Omental fat pad (tissue), 4 donors: ENCODE results near the gene ZNF318. TPM values are rescaled to one million over a fixed set of nuclear protein-coding genes. Genes with fewer than 3 reads are reported as not detected.
"Not testable (repeated sequence)": the region's sequence is repeated elsewhere in the genome, so short reads cannot be mapped to it uniquely, and the experiment has no call there.

ENCODE experiments used
- ATAC-seq: fragments of 150-250 bp; one replicate; pipeline ENCODE4 v1.9.1; 2016; ENCODE audit warnings: mild to moderate bottlenecking, moderate library complexity; ENCODE audit not compliant: low FRiP score
- DNase-seq: peaks from one replicate; pipeline ENCODE4 v3.0.0-alpha.2; 2019; ENCODE audit warnings: low spot score
- total RNA-seq, 4 donors: library from RNA; depleted of rRNA; stranded (reverse); fragments of >200 nt; gene quantifications; one replicate each; pipeline ENCODE4 v1.1.0, GENCODE V29; 2016
- TF ChIP-seq, protein P1 (sequence below), 3 donors: fragments of 450-650 bp; IDR thresholded peaks; one replicate each; pipeline ENCODE4 v1.5.1; 2016 to 2017; ENCODE audit warnings: antibody characterized with exemption in 3 of 3, mild to moderate bottlenecking in 3 of 3, moderate library complexity in 2 of 3

The ZNF318 gene
- total RNA-seq, 4 donors from 2014 or later: 9.2 to 15.8 (median 12.7) TPM

DNA sequence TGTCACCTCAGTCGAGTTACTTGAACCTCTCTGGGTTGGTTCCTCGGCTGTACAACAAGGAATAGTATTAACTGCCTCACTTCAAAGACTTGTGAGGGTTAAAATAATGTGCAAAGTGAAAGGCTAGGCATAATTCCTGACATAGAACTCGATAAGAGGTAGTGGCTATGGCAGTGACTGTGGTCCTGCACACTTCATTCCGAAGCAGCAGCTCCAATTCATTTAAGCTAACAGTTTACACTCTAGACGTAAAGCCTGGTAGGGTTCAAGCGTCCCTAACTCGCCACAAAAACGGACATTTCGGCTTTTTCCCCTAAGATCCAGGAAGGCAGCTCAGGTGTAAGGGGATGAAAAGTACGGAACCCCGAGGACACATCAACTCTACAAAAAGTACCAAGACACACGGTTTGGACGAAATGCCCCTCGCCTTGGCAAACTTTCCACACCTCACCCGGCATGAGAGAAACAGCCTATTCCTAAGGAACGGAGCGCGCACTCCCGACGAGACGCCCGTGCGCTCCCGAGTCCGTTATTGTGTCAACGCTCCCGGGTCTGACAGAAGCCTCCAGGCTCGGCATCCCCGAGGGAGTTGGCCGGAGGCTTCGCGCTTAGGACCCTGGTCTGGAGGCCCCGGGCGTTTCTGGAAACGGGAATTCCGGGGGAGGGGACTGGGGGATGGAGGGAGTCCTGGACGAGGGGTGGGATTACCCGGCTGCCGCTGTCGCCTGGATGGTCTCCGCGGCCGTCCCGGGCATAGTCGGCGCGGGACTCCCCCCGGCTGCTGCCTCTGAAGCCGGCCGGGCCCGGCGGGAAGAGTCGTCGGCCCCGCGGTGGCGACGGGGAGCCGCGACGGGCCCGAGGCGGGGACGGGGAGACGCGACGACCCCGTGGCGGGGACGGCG lies 937 bp downstream of the ZNF318 start:
- DNase-seq (no peak), ATAC-seq (peak; percentile 43)
- TF ChIP-seq, protein P1, sequence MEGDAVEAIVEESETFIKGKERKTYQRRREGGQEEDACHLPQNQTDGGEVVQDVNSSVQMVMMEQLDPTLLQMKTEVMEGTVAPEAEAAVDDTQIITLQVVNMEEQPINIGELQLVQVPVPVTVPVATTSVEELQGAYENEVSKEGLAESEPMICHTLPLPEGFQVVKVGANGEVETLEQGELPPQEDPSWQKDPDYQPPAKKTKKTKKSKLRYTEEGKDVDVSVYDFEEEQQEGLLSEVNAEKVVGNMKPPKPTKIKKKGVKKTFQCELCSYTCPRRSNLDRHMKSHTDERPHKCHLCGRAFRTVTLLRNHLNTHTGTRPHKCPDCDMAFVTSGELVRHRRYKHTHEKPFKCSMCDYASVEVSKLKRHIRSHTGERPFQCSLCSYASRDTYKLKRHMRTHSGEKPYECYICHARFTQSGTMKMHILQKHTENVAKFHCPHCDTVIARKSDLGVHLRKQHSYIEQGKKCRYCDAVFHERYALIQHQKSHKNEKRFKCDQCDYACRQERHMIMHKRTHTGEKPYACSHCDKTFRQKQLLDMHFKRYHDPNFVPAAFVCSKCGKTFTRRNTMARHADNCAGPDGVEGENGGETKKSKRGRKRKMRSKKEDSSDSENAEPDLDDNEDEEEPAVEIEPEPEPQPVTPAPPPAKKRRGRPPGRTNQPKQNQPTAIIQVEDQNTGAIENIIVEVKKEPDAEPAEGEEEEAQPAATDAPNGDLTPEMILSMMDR (IDR thresholded peaks at IDR 0.05): no peak

DNA sequence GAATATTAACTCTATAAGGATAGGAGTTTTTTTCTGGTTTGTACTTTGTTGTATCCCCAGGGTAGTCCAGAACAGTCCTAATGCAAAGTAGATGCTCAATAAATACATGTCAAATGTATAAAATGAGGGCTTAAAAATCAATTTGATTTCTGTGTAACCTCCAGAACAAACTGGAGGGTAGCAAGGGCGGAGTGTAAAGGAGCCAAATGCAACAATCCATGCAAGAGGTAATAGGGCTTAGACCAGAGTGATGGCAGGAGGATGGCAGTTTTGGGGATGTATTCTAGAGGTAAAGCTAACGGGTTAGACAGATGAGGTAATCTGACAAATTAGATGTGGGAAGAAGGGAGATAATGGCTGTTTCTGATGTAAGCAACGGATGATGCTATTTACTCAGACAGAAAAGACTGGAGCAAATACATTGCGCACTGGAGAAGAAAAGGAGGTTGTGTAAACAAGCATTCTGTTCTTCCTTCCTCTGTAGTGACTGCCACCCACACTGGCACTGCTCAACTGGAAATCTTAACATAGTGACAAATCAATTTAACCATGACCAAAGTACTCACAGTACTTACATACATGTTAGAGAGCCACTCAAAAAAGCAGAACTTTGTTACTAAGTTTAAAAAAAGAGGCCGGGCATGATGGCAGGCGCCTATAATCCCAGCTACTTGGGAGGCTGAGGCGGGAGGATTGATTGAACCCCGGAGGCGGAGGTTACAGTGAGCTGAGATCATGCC lies 2.0 kb downstream of the ZNF318 start:
- DNase-seq: no peak
- no peak for ATAC-seq
- TF ChIP-seq, protein P1 (IDR thresholded peaks at IDR 0.05): no peak

DNA sequence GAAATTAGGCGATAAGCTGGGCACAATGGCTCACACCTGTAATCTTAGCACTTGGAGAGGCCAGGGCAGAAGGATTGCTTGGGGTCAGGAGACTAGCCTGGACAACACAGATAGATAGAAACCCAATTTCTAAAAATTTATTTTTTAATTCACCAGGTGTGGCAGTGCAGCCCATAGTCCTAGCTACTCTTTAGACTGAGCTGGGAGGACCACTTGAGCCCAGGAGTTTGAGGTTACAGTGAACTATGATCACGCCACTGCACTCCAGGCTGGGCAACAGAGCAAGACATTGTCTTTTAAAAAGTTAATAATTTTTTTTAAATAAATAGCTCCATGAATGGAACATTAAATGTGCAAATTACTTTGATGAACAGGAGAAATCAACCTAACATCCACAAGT lies 8.2 kb downstream of the ZNF318 start:
- TF ChIP-seq, protein P1 (IDR thresholded peaks at IDR 0.05): no peak
- DNase-seq (no peak), ATAC-seq (no peak)

DNA sequence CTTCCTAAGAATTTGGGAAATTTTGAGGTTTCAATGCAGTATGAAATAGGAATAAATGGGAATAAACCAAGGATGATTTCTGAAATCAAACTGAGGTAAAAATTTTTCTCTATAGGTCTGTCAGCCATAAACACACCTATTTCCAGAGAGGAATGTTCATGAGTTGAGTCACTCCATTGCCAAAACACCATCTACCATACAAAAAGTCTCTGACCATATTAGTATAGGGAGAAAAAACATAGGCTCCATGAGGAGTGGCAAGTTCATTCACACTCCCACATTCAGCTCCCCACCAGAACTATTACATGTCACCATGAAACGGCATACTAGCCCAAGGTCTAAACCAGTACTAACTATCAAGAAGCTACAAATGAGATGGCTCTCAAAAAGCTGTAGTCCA lies 9.6 kb downstream of the ZNF318 start:
- no peak for DNase-seq
- ATAC-seq: no peak
- TF ChIP-seq, protein P1 (IDR thresholded peaks at IDR 0.05): no peak

DNA sequence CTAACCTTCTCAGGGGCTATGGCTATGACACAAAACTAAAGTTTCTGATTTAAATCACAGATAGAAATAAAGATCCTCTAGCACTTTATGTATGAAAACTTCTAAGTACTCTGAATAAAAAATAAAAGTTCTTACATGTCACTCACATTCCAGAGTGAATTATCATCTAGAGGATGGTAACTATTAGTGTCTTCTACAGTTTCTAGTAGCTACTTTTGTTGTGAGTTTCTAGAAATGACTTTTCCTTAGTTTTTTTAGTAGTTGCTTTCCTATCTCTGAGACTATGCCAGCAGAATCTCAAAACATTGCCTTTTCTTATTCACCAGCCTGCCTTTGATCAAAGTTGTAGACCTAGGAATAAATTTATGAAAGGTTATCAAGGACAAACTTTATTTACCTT lies 10.1 kb downstream of the ZNF318 start:
- ATAC-seq (no peak), DNase-seq (no peak)
- TF ChIP-seq, protein P1 (IDR thresholded peaks at IDR 0.05): no peak

DNA sequence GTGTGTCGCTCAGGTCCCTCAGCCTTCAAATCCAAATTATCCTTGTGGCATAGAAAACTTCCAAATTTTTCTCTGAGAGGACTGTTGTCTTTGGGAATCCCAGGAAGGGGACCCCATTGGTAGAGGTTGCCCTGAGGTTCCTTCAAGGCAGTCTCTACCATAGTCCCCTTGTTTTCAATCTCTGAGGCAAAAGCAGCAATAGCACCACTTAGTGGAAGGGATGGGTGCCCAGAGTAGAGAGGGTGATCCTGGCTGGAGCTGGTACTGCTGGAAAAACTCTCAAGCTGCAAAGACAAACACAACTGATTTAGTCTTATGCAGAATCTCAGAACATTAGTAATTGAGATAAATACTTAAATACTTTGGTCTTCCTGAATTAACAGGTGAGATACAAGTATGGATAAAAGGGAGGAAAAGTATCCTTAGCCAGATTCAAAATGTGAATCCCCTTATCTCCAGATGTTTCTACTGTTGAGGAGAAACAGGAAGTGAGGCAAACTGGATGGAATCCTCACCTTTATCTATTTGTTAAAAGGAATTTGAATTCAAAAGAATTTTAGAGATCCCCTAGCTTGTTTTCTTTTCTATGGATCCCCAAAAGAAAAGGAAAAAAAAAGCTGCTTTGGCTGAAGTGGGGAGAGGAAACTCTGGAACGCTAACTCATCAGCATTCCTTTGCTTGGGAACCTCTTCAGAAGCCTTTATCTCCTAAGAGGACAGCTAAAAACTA lies 13.4 kb downstream of the ZNF318 start:
- DNase-seq (no peak), ATAC-seq (no peak)
- TF ChIP-seq, protein P1 (IDR thresholded peaks at IDR 0.05): no peak

DNA sequence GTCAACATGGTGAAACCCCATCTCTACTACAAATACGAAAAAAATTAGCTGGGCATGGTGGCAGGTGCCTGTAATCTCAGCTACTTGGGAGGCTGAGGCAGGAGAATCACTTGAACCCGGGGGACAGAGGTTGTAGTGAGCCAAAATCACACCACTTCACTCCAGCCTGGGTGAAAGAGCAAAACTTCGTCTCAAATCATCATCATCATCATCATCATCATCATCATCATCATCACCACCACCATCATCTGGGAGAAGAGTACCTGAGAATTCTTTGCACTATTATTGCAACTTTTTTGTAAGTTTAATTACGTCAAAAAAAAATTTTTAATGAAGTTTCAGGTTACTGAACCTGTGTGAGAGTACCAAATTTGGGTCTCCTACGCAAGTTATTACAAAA lies 17.5 kb downstream of the ZNF318 start:
- not testable (repeated sequence) for ATAC-seq, DNase-seq
